ENCODE measurements around the gene HNRNPL.
"Not testable (repeated sequence)": the region's sequence is repeated elsewhere in the genome, so short reads cannot be mapped to it uniquely, and the experiment has no call there.

HNRNPL gene

GRCh38 chr19:38792250-38793111 is 57.3 kb downstream of the HNRNPL start:
- Histone ChIP-seq H3K36me3 (ENCODE audit: insufficient read depth, insufficient read length, low read length) (no peaks in the 10 kb centered on the region), H3K4me3 (ENCODE audit: insufficient read length, low read depth) (no peak overlapping the region)
- DNase-seq (ENCODE audit: low read depth, low spot score) = no peak

GRCh38 chr19:38791451-38792064 is 58.2 kb downstream of the HNRNPL start:
- H3K36me3 ChIP-seq (ENCODE audit: insufficient read depth, insufficient read length, low read length); H3K9me3 ChIP-seq (ENCODE audit: insufficient read depth, low read length); H3K4me1 ChIP-seq (ENCODE audit: insufficient read depth, insufficient read length); H3K4me3 ChIP-seq (ENCODE audit: insufficient read length, low read depth); DNase-seq (ENCODE audit: low read depth, low spot score); H3K9ac ChIP-seq (ENCODE audit: insufficient read length, low read depth); H3K27me3 ChIP-seq (ENCODE audit: insufficient read depth, insufficient read length): not testable (repeated sequence)

More at GRCh38 chr19:38792250-38793111, 57.3 kb downstream of the HNRNPL start:
- TF ChIP-seq SUZ12 (IDR thresholded peaks at IDR 0.05; ENCODE audit: extremely low read depth, insufficient read depth, insufficient read length) = no peak
- Histone ChIP-seq H3K4me1 (ENCODE audit: insufficient read depth, insufficient read length) (no peaks in the 10 kb centered on the region), H3K9me3 (ENCODE audit: insufficient read depth, low read length) (no peaks in the 10 kb centered on the region), H3K9ac (ENCODE audit: insufficient read length, low read depth) (no peak overlapping the region), H3K27me3 (ENCODE audit: insufficient read depth, insufficient read length) (no peaks in the 10 kb centered on the region)

GRCh38 chr19:38790507-38791403 is 59.0 kb downstream of the HNRNPL start:
- not testable (repeated sequence) for H3K27me3 ChIP-seq (ENCODE audit: insufficient read depth, insufficient read length); H3K36me3 ChIP-seq (ENCODE audit: insufficient read depth, insufficient read length, low read length); DNase-seq (ENCODE audit: low read depth, low spot score); H3K4me1 ChIP-seq (ENCODE audit: insufficient read depth, insufficient read length); H3K9me3 ChIP-seq (ENCODE audit: insufficient read depth, low read length); H3K4me3 ChIP-seq (ENCODE audit: insufficient read length, low read depth); H3K9ac ChIP-seq (ENCODE audit: insufficient read length, low read depth)

- no peak within 1 kb of the TSS for H3K9ac ChIP-seq (ENCODE audit: insufficient read length, low read depth)
- TF ChIP-seq SUZ12 (IDR thresholded peaks at IDR 0.05; ENCODE audit: extremely low read depth, insufficient read depth, insufficient read length) (no peak), YY1 (IDR thresholded peaks at IDR 0.05; ENCODE audit: insufficient read depth, insufficient read length) (no peak), ZNF274 (IDR thresholded peaks at IDR 0.05; ENCODE audit: low read depth, low read length) (no peak)
- no peaks in the 10 kb centered on the region for H3K4me1 ChIP-seq (ENCODE audit: insufficient read depth, insufficient read length)
- H3K4me3 ChIP-seq (ENCODE audit: insufficient read length, low read depth) = no peak within 1 kb of the TSS
- H3K9me3 ChIP-seq (ENCODE audit: insufficient read depth, low read length) = no peaks in the 10 kb centered on the region
- H3K36me3 ChIP-seq (ENCODE audit: insufficient read depth, insufficient read length, low read length) = no peaks in the 10 kb centered on the region
- no peaks in the 10 kb centered on the region for H3K27me3 ChIP-seq (ENCODE audit: insufficient read depth, insufficient read length)
- DNase-seq (ENCODE audit: low read depth, low spot score) = no peak
These were observed 61.1 kb downstream of the HNRNPL start, which contains the start of gene LGALS7B for GRCh38 chr19:38788478-38789243. TSS of gene LGALS7B (plus strand) at chr19:38789200. CDS start at chr19:38789227, 27 bp downstream.

GRCh38 chr19:38786572-38787265 is 63.1 kb downstream of the HNRNPL start:
- TF ChIP-seq YY1 (IDR thresholded peaks at IDR 0.05; ENCODE audit: insufficient read depth, insufficient read length) = no peak
- no peak for TF ChIP-seq ZNF274 (IDR thresholded peaks at IDR 0.05; ENCODE audit: low read depth, low read length)
- no peak for TF ChIP-seq SUZ12 (IDR thresholded peaks at IDR 0.05; ENCODE audit: extremely low read depth, insufficient read depth, insufficient read length)
- H3K9me3 ChIP-seq (ENCODE audit: insufficient read depth, low read length) = no peaks in the 10 kb centered on the region
- H3K4me3 ChIP-seq (ENCODE audit: insufficient read length, low read depth) = no peak overlapping the region
- DNase-seq (ENCODE audit: low read depth, low spot score) = no peak
- no peaks in the 10 kb centered on the region for H3K36me3 ChIP-seq (ENCODE audit: insufficient read depth, insufficient read length, low read length)
- H3K9ac ChIP-seq (ENCODE audit: insufficient read length, low read depth) = no peak overlapping the region
- H3K4me1 ChIP-seq (ENCODE audit: insufficient read depth, insufficient read length) = no peaks in the 10 kb centered on the region
- H3K27me3 ChIP-seq (ENCODE audit: insufficient read depth, insufficient read length) = no peaks in the 10 kb centered on the region
